GM12878 (cell line): ENCODE data around the gene KRT80. TPM values are rescaled to one million over a fixed set of nuclear protein-coding genes. Genes with fewer than 3 reads are reported as not detected.

Experiments
- ATAC-seq: fragments of 200-7000 bp; cut with Tn5 transposase; 3 replicates; pipeline ENCODE4 v1.9.1; 2020; ENCODE audit warnings: mild to moderate bottlenecking, moderate library complexity
- BruUV-seq: library from RNA; stranded (reverse); fragments of 400-500 nt; replicated peaks from 2 replicates; lab custom pipeline; 2021; lab: Mats Ljungman, UMichigan
- CTCF ChIA-PET: fragments of 300-600 bp; sonication (Branson Sonifier 250); formaldehyde crosslinking; extraction: SDS; loops from one replicate; lab custom pipeline; 2021; ENCODE audit warnings: inconsistent platforms; lab: Yijun Ruan, JAX
- POLR2A ChIA-PET: fragments of 350-600 bp; formaldehyde crosslinking; extraction: SDS; loops from one replicate; lab custom pipeline; 2021; ENCODE audit warnings: inconsistent platforms; lab: Charles Lee
- RAD21 ChIA-PET: fragments of 300-600 bp; sonication (Branson Sonifier 250); formaldehyde crosslinking; loops from one replicate; lab custom pipeline; 2023; ENCODE audit warnings: antibody characterized with exemption; ENCODE audit not compliant: unreplicated experiment; lab: Charles Lee
- SMC1A ChIA-PET: fragments of 300-600 bp; sonication (Branson Sonifier 250); formaldehyde crosslinking; loops from one replicate; lab custom pipeline; 2023; ENCODE audit not compliant: unreplicated experiment, uncharacterized antibody; lab: Charles Lee
- DNase-seq: peaks from one replicate; pipeline ENCODE4 v3.0.0-alpha.2; 2011; ENCODE audit warnings: low read depth, low spot score
- FAIRE-seq: peaks from 3 replicates; lab custom pipeline; 2011; peaks lifted over from hg19 to GRCh38; lab: Jason Lieb, UNC
- H2AFZ ChIP-seq: 2 replicates; pipeline ENCODE4 v1.6.0; 2011; ENCODE audit warnings: low read depth, low read length, control low read depth; ENCODE audit not compliant: control insufficient read depth
- H3K27ac ChIP-seq: 2 replicates; pipeline ENCODE4 v1.5.1; 2011; ENCODE audit warnings: control low read depth; ENCODE audit not compliant: control insufficient read depth, insufficient read depth
- H3K27me3 ChIP-seq, 2 experiments: replicated peaks in 1 of 2; 2 replicates each; pipeline versions ENCODE4 v1.6.0 to v1.6.1; 2011; ENCODE audit warnings: low read length in 1 of 2; ENCODE audit not compliant: control insufficient read depth in 2 of 2, insufficient read depth in 2 of 2
- H3K36me3 ChIP-seq, 2 experiments: 2 replicates each; pipeline ENCODE4 v1.5.1; 2011; ENCODE audit warnings: low read length in 1 of 2; ENCODE audit not compliant: control insufficient read depth in 2 of 2, insufficient read depth in 2 of 2
- H3K4me1 ChIP-seq: 2 replicates; pipeline ENCODE4 v1.6.1; 2011; ENCODE audit warnings: mild to moderate bottlenecking, low read length, moderate library complexity, mixed read lengths; ENCODE audit not compliant: control insufficient read depth, insufficient read depth
- H3K4me2 ChIP-seq: 2 replicates; pipeline ENCODE4 v1.6.0; 2011; ENCODE audit warnings: control low read depth; ENCODE audit not compliant: control insufficient read depth, insufficient read depth
- H3K4me3 ChIP-seq: fragments of 200-600 bp; sonication (generic); 2 replicates; pipeline ENCODE4 v1.5.1; 2016
- H3K79me2 ChIP-seq: 2 replicates; pipeline ENCODE4 v1.6.0; 2011; ENCODE audit warnings: low read length; ENCODE audit not compliant: control insufficient read depth, insufficient read depth
- H3K9ac ChIP-seq: 2 replicates; pipeline ENCODE4 v1.8.0; 2011; ENCODE audit warnings: low read length, control low read depth, mixed read lengths; ENCODE audit not compliant: control insufficient read depth, insufficient read depth
- H3K9me3 ChIP-seq: replicated peaks from 3 replicates; pipeline ENCODE4 v1.5.1; 2011; ENCODE audit warnings: mild to moderate bottlenecking, low read length; ENCODE audit not compliant: control insufficient read depth, insufficient read depth
- H4K20me1 ChIP-seq: 2 replicates; pipeline ENCODE4 v1.6.0; 2011; ENCODE audit not compliant: control insufficient read depth, insufficient read depth
- JUND ChIP-seq: IDR thresholded peaks from 2 replicates; pipeline ENCODE4 v1.6.1; 2012; ENCODE audit warnings: low read depth, mild to moderate bottlenecking, low read length, improper control_type of control experiment, moderate library complexity
- MXI1 ChIP-seq: fragments of 150-350 bp; IDR thresholded peaks from 2 replicates; pipeline ENCODE4 v1.6.1; 2011; ENCODE audit warnings: low read depth, mild to moderate bottlenecking, inconsistent platforms, low read length, improper control_type of control experiment
- NR2C1 ChIP-seq: fragments of 450-650 bp; IDR thresholded peaks from 2 replicates; pipeline ENCODE4 v1.6.1; 2017; ENCODE audit warnings: antibody characterized with exemption, mild to moderate bottlenecking, moderate library complexity
- STAT1 ChIP-seq: fragments of 450-650 bp; conservative IDR thresholded peaks from 2 replicates; pipeline ENCODE4 v1.6.1; 2014; ENCODE audit warnings: antibody characterized with exemption, mild to moderate bottlenecking
- ZNF217 ChIP-seq: fragments of 450-650 bp; IDR thresholded peaks from 2 replicates; pipeline ENCODE4 v1.6.1; 2017; ENCODE audit warnings: antibody characterized with exemption, mild to moderate bottlenecking
- ZZZ3 ChIP-seq: IDR thresholded peaks from 2 replicates; pipeline ENCODE4 v1.6.1; 2011; ENCODE audit warnings: low read depth; ENCODE audit not compliant: control insufficient read depth, insufficient read length
- WGBS: methylation state at CpG from one replicate; pipeline ENCODE4 v1.1.6; 2016; ENCODE audit warnings: low lambda C conversion rate; ENCODE audit not compliant: insufficient replicate concordance, insufficient coverage; ENCODE audit errors: missing lambda C conversion rate; 5-methylcytosine and 5-hydroxymethylcytosine counted together
- in situ Hi-C: fragments of 300-500 bp; cut with MboI; formaldehyde crosslinking; loops from 9 replicates; pipeline ENCODE4 v1.14.3; 2018; ENCODE audit warnings: mixed read lengths
- intact Hi-C: fragments of 100-400 bp; cut with micrococcal nuclease; formaldehyde crosslinking; loops from one replicate; pipeline ENCODE4 v1.14.2; 2022; ENCODE audit not compliant: unreplicated experiment
- polyA plus RNA-seq, 11 experiments: library from polyadenylated mRNA; depleted of rRNA in 4 of 11; unstranded in 6 of 11; stranded (reverse) in 5 of 11; fragments of >200 nt; fragmentation: Nextera tagmentation in 4 of 11; fragmentation: Illumina TruSeq in 1 of 11; extraction: Ambion mirVana in 4 of 11; extraction: Trizol in 1 of 11; gene quantifications; 1 replicate in 1 of 11; 2 replicates in 10 of 11; pipeline versions ENCODE4 v1.2.1 to v1.2.3, GENCODE V29; 2011 to 2016; ENCODE audit warnings: inconsistent platforms in 2 of 11, missing spikeins in 2 of 11, low read depth in 1 of 11
- total RNA-seq, 4 experiments: library from RNA; depleted of rRNA in 3 of 4; stranded (reverse); fragments of >200 nt in 3 of 4; fragmentation: Illumina TruSeq in 1 of 4; extraction: Trizol in 1 of 4; gene quantifications; 2 replicates each; pipeline versions ENCODE4 v1.2.1 to v1.2.3, GENCODE V29; 2013 to 2021
- TF ChIP-seq, protein P1 (sequence below): fragments of 450-650 bp; IDR thresholded peaks from 2 replicates; pipeline ENCODE4 v1.6.1; 2017; ENCODE audit warnings: mild to moderate bottlenecking, moderate library complexity
- TF ChIP-seq, protein P2 (sequence below): fragments of 450-650 bp; IDR thresholded peaks from 2 replicates; pipeline ENCODE4 v1.6.1; 2017; ENCODE audit warnings: mild to moderate bottlenecking
- TF ChIP-seq, protein P3 (sequence below): fragments of 450-650 bp; IDR thresholded peaks from 2 replicates; pipeline ENCODE4 v1.6.1; 2016; ENCODE audit warnings: mild to moderate bottlenecking
- TF ChIP-seq, protein P4 (sequence below): fragments of 450-650 bp; conservative IDR thresholded peaks from 2 replicates; pipeline ENCODE4 v1.6.1; 2017; ENCODE audit warnings: mild to moderate bottlenecking, moderate library complexity
- TF ChIP-seq, protein P5 (sequence below): fragments of 450-650 bp; IDR thresholded peaks from 2 replicates; pipeline ENCODE4 v1.6.1; 2018; ENCODE audit warnings: borderline replicate concordance, mild to moderate bottlenecking; ENCODE audit not compliant: partially characterized antibody

KRT80 gene
- total and polyA plus RNA-seq, 10 of the 15 experiments (the other 5 are each of a cell fraction or from before 2014, with no cell fraction given): 0.01 TPM; not detected in 9

DNA sequence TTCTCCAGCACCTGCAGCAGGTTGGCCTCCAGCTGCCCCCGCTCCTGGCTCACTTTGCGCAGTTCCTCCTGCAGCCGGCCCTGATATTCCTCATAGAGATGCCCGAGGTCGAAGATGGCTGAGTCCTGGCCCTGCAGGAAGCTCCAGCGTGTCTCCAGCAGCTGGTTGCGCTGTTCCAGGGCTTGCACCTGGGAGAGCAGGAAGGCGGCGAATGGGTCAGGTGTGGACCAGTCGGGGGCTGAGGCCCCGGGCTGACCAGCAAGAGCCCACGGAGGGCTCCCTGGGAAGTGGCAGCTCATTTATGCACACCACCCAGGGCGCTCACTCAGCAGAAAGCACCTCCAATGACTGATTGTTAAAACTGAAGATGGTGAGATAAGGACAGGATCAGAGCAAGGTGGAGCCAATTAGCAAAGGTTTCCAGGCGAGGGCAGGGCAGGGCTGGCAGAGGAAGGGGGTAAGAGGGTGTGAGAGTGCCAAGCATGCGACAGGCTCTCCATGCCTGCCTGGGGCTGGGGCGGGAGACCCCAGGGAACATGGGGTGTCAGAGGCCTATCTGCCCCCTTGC, 6.3 kb downstream of the KRT80 start:
- ATAC-seq (no peak), DNase-seq (no peak), FAIRE-seq (no peak)
- Histone ChIP-seq H3K27ac (no peak overlapping the region), H3K79me2 (no peaks in the 10 kb centered on the region), H4K20me1 (no peaks in the 10 kb centered on the region), H3K27me3 (no peaks in the 10 kb centered on the region; a peak in 1 of 4 replicates), H3K4me1 (no peaks in the 10 kb centered on the region), H3K9me3 (no peaks in the 10 kb centered on the region), H3K4me2 (no peak overlapping the region), H3K4me3 (no peak overlapping the region), H3K36me3 (no peaks in the 10 kb centered on the region), H3K9ac (no peak overlapping the region), H2AFZ (no peak overlapping the region)
- TF ChIP-seq STAT1 (no peak), JUND (no peak), ZNF217 (no peak), ZZZ3 (no peak), MXI1 (no peak), NR2C1 (no peak)
- TF ChIP-seq, protein P1, sequence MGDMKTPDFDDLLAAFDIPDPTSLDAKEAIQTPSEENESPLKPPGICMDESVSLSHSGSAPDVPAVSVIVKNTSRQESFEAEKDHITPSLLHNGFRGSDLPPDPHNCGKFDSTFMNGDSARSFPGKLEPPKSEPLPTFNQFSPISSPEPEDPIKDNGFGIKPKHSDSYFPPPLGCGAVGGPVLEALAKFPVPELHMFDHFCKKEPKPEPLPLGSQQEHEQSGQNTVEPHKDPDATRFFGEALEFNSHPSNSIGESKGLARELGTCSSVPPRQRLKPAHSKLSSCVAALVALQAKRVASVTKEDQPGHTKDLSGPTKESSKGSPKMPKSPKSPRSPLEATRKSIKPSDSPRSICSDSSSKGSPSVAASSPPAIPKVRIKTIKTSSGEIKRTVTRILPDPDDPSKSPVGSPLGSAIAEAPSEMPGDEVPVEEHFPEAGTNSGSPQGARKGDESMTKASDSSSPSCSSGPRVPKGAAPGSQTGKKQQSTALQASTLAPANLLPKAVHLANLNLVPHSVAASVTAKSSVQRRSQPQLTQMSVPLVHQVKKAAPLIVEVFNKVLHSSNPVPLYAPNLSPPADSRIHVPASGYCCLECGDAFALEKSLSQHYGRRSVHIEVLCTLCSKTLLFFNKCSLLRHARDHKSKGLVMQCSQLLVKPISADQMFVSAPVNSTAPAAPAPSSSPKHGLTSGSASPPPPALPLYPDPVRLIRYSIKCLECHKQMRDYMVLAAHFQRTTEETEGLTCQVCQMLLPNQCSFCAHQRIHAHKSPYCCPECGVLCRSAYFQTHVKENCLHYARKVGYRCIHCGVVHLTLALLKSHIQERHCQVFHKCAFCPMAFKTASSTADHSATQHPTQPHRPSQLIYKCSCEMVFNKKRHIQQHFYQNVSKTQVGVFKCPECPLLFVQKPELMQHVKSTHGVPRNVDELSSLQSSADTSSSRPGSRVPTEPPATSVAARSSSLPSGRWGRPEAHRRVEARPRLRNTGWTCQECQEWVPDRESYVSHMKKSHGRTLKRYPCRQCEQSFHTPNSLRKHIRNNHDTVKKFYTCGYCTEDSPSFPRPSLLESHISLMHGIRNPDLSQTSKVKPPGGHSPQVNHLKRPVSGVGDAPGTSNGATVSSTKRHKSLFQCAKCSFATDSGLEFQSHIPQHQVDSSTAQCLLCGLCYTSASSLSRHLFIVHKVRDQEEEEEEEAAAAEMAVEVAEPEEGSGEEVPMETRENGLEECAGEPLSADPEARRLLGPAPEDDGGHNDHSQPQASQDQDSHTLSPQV: no peak
- TF ChIP-seq, protein P2, sequence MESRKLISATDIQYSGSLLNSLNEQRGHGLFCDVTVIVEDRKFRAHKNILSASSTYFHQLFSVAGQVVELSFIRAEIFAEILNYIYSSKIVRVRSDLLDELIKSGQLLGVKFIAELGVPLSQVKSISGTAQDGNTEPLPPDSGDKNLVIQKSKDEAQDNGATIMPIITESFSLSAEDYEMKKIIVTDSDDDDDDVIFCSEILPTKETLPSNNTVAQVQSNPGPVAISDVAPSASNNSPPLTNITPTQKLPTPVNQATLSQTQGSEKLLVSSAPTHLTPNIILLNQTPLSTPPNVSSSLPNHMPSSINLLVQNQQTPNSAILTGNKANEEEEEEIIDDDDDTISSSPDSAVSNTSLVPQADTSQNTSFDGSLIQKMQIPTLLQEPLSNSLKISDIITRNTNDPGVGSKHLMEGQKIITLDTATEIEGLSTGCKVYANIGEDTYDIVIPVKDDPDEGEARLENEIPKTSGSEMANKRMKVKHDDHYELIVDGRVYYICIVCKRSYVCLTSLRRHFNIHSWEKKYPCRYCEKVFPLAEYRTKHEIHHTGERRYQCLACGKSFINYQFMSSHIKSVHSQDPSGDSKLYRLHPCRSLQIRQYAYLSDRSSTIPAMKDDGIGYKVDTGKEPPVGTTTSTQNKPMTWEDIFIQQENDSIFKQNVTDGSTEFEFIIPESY: no peak
- TF ChIP-seq, protein P3, sequence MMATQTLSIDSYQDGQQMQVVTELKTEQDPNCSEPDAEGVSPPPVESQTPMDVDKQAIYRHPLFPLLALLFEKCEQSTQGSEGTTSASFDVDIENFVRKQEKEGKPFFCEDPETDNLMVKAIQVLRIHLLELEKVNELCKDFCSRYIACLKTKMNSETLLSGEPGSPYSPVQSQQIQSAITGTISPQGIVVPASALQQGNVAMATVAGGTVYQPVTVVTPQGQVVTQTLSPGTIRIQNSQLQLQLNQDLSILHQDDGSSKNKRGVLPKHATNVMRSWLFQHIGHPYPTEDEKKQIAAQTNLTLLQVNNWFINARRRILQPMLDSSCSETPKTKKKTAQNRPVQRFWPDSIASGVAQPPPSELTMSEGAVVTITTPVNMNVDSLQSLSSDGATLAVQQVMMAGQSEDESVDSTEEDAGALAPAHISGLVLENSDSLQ: no peak
- TF ChIP-seq, protein P4, sequence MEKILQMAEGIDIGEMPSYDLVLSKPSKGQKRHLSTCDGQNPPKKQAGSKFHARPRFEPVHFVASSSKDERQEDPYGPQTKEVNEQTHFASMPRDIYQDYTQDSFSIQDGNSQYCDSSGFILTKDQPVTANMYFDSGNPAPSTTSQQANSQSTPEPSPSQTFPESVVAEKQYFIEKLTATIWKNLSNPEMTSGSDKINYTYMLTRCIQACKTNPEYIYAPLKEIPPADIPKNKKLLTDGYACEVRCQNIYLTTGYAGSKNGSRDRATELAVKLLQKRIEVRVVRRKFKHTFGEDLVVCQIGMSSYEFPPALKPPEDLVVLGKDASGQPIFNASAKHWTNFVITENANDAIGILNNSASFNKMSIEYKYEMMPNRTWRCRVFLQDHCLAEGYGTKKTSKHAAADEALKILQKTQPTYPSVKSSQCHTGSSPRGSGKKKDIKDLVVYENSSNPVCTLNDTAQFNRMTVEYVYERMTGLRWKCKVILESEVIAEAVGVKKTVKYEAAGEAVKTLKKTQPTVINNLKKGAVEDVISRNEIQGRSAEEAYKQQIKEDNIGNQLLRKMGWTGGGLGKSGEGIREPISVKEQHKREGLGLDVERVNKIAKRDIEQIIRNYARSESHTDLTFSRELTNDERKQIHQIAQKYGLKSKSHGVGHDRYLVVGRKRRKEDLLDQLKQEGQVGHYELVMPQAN: no peak
- TF ChIP-seq, protein P5, sequence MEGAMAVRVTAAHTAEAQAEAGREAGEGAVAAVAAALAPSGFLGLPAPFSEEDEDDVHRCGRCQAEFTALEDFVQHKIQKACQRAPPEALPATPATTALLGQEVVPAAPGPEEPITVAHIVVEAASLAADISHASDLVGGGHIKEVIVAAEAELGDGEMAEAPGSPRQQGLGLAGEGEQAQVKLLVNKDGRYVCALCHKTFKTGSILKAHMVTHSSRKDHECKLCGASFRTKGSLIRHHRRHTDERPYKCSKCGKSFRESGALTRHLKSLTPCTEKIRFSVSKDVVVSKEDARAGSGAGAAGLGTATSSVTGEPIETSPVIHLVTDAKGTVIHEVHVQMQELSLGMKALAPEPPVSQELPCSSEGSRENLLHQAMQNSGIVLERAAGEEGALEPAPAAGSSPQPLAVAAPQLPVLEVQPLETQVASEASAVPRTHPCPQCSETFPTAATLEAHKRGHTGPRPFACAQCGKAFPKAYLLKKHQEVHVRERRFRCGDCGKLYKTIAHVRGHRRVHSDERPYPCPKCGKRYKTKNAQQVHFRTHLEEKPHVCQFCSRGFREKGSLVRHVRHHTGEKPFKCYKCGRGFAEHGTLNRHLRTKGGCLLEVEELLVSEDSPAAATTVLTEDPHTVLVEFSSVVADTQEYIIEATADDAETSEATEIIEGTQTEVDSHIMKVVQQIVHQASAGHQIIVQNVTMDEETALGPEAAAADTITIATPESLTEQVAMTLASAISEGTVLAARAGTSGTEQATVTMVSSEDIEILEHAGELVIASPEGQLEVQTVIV: no peak
- in situ Hi-C loops (no loop called here), intact Hi-C loops (no loop called here)
- WGBS: 35% methylated on average over 16 of the region's 16 CpGs
- BruUV-seq: no TSS peak
- ChIA-PET POLR2A (no interaction called here), RAD21 (no interaction called here), SMC1A (no interaction called here), CTCF (interaction anchor here (0.9 to 1.4 kb wide), 2 partner anchors 10 to 28 kb away, joined by 3 read pairs; no protein-coding TSS in a partner anchor)
